Measurements from ENCODE around the gene CHPT1.

DNA sequence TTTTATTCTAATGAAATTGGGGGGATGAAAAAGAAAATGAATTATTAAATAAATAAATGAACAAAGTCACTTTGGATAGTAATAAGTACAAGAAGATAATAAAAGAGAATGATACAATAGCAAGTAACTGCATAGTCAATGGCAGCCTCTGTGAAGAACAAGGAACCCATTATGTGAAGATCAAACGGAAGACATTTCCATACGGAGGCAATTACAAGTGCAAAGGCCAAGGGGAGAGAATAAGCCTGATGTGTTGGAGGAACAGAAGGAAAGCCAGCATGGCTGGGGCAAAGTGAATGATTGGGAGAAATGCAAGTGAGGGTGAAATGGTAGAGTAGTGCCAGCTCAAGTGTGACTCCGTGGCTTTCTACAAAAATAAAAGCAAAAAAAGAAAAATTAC, 43.9 kb upstream of the CHPT1 start:
- no peak for TF ChIP-seq EZH2 (IDR thresholded peaks at IDR 0.05)
- TF ChIP-seq POLR2AphosphoS5 (IDR thresholded peaks at IDR 0.05; ENCODE audit: borderline replicate concordance, low read depth, low read length): no peak
